ENCODE measurements around the gene PTTG1.

Gene PTTG1

GRCh38 chr5:160453751-160454150 lies 32.1 kb downstream of the PTTG1 start:
- DNase-seq (ENCODE audit: low read depth): no peak

- no peak for DNase-seq (ENCODE audit: low read depth)
These were observed 33.9 kb downstream of the PTTG1 start for GRCh38 chr5:160455600-160455999.

GRCh38 chr5:160456480-160457177 lies 35.0 kb downstream of the PTTG1 start:
- no peak for DNase-seq (ENCODE audit: low read depth)

DNA sequence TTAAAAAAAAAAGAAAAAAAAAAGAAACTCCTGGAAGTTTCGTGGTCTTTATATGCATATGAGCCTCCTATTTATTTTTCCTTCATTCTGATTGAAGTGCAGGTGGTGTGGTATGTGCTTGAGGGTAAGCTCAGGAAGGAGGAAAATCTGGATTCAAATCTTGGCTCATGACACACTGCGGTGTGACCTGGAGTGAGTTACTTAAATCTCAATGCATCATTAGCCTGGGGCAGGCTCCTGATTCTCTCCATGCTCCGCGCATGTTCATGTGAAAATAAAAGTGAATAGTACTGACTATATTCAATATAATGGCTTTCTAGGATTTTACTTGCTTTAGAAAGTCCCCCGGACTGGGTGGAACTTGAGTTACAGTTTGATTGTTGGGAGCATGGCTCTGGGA lies 35.6 kb downstream of the PTTG1 start:
- no peak for DNase-seq (ENCODE audit: low read depth)

- no peak for DNase-seq (ENCODE audit: low read depth)
These were observed 37.4 kb downstream of the PTTG1 start for GRCh38 chr5:160458806-160459800.

DNA sequence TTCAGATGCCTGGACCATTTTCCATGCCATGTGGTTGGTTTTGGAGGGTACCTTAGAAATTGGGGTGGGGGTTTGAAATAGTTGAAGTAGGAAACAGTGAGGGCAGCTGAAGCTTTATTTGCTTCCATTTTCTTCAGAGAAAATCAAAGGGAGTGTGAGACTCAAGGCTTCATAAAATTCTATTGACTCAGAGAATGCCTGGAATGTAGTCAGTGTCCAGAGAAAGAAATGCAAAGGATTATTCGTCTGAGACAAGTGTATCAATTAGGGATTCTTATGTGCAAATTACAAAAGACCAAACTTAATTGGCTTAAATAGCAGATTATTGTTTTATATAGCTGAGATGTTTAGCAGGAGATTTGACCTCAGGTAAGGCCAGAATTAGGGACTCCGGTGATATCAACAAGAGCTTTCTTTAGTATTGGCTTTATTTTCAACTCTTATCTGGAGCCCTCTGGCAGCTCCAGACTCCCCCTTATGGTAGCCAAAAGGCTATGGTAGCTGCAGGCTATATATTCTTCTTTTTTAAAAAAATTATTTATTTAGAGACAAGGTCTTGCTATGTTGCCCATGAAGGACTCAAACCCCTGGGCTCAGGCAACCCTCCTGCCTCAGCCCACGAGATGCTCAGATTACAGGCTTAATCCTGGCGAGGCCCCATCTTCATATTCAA lies 38.9 kb downstream of the PTTG1 start:
- no peak for DNase-seq (ENCODE audit: low read depth)

- DNase-seq (ENCODE audit: low read depth): no peak
These were observed 39.7 kb downstream of the PTTG1 start for GRCh38 chr5:160461378-160461777.

- DNase-seq (ENCODE audit: low read depth): no peak
These were observed 40.5 kb downstream of the PTTG1 start for GRCh38 chr5:160462167-160462566.

DNA sequence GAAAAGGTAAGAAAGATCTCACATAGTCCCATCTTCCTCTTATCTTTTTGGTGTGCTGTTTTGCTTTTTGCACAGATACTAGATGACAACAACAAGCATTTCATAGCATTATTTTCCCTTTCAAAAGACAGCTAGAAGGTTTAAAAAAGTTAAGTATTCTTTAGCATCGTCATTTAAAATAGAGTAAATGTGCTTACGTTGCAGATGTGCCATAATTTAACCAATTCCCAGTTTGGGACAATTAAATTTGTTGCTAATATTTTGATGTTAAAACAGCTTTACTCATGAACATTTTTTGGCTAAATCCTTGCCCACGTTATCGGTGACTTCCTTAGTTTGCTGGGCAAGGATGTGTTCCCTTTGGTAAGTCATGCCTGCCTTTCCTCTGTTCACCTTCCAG lies 41.6 kb downstream of the PTTG1 start:
- no peak for DNase-seq (ENCODE audit: low read depth)

GRCh38 chr5:160463740-160464465 lies 42.2 kb downstream of the PTTG1 start:
- no peak for DNase-seq (ENCODE audit: low read depth)

DNA sequence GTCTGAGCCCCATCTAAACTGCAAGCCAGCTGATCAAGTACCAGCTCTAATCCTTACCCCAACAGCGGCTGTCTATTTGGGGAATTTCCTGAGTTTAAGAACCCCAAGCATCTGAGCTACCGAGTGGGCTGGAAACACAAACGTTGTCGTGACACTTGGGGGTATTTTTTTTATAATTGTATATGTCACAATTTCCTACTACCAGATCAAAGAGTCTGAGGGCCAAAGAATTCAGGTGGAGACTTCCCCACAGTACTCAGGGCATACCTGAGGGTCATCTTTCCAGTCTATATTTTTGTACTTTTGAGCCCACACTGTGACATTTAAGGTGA lies 42.8 kb downstream of the PTTG1 start:
- no peak for DNase-seq (ENCODE audit: low read depth)

- no peak for DNase-seq (ENCODE audit: low read depth)
These were observed 44.5 kb downstream of the PTTG1 start for GRCh38 chr5:160466116-160466515.

- DNase-seq (ENCODE audit: low read depth): no peak
These were observed 45.4 kb downstream of the PTTG1 start for GRCh38 chr5:160466889-160467554.

- DNase-seq (ENCODE audit: low read depth): peak; percentile 83
These were observed 46.1 kb downstream of the PTTG1 start for GRCh38 chr5:160467555-160468362.

DNA sequence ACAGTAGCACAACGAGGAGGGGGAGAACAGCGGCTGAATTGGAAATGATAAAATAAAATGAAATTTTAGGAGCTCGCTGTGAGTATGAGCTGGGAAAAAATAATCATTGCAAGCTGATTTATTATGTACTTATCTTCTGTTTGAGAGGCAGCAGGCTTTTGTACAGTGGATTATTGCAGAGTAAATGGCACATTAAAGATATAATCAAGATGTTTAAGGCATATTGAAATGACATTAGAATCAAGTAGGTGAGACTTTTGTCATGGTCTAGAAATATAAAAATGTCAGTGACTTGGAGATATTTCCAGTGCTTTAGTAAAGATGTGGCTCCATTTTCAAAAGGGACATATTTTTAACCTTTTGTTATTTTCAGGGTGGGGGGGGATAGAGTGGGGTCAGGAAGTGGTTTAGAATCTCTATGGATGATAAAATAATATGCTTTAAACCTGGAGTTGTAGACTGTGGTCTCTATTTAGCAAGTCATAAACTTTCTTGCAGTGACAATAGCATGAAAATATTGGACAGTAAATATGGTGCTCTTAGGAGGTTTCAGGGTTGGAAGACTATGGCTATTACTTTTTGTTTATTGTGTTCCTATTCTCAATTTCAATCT lies 46.8 kb downstream of the PTTG1 start:
- no peak for DNase-seq (ENCODE audit: low read depth)

GRCh38 chr5:160469156-160470144 lies 47.8 kb downstream of the PTTG1 start:
- DNase-seq (ENCODE audit: low read depth): no peak

DNA sequence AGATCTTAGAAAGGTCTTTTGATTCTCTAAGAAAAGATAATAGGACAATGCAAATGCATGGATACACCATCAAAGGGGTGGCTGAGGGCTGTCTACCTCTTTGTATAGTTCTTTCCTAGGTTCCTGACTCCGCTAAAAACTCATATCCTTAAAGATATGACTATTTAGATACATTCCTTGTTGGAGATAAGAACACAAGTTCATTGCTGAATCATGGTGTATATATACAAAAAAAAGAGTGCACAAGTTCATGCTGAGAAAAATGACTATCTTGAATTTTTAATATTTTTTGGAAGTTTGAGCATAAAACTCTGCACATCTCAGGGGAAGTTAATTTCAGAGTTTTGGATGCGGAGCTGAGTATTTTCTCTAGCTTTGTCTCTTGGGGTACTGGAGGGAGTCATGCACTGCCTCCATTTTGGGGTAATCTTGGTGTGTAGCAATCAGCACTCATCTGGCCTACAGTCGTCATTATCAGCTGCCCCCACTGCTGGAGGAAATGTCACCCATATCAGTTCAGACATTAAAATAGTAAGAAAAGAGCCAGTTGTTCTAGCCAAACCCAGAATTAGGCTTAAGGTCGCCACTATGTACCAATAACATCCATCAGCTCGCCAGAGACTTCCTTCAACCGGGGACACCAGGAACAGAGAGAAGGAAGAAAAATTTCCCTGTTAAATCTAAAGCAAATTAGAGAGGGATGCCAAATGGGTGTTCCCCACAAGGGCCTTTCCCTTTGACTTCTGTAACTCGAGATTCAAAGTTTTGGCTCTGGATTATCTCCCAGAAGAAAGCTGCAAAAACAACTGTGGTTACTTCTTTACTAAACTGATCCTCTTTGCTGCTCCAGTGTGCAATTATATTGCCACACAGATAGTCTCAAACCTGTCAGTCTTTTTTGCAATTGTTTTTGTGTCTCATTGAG lies 49.0 kb downstream of the PTTG1 start:
- DNase-seq (ENCODE audit: low read depth): no peak

- DNase-seq (ENCODE audit: low read depth): no peak
These were observed 50.1 kb downstream of the PTTG1 start for GRCh38 chr5:160471761-160472160.

Data from activated T-cell treated with anti-CD3 and anti-CD28 coated beads for 48 hours (primary cell).